ENCODE data around the gene SKA3.

DNA sequence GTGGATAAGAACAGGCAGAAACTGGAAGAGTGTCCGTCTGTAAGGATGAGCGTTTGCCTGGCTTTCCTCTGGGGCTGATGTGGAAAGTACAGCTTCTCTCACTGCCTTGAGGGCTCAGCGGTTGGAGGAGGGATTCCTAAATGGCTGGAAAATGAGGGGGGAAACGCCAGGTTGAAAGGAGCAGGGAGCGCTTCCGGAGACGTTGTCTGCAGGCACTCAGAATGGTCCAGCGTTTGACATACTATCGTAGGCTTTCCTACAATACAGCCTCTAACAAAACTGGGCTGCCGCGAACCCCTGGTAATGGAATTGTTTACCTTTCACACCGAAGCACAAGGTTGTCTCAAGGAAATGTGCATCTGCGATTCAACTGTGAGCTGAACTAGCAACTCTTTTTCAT is 40.0 kb upstream of the SKA3 start:
- TF ChIP-seq, protein P1, sequence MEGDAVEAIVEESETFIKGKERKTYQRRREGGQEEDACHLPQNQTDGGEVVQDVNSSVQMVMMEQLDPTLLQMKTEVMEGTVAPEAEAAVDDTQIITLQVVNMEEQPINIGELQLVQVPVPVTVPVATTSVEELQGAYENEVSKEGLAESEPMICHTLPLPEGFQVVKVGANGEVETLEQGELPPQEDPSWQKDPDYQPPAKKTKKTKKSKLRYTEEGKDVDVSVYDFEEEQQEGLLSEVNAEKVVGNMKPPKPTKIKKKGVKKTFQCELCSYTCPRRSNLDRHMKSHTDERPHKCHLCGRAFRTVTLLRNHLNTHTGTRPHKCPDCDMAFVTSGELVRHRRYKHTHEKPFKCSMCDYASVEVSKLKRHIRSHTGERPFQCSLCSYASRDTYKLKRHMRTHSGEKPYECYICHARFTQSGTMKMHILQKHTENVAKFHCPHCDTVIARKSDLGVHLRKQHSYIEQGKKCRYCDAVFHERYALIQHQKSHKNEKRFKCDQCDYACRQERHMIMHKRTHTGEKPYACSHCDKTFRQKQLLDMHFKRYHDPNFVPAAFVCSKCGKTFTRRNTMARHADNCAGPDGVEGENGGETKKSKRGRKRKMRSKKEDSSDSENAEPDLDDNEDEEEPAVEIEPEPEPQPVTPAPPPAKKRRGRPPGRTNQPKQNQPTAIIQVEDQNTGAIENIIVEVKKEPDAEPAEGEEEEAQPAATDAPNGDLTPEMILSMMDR (conservative IDR thresholded peaks at IDR 0.05; ENCODE audit: low read depth, low read length): no peak
- TF ChIP-seq EZH2 (IDR thresholded peaks at IDR 0.05; ENCODE audit: borderline replicate concordance, low read depth, low read length, poor library complexity, severe bottlenecking): no peak
